ENCODE measurements around the gene RTKN.

- TF ChIP-seq RAD21 (IDR thresholded peaks at IDR 0.05) (no peak), CTCF (IDR thresholded peaks at IDR 0.05; ENCODE audit: low read depth, low read length, missing input control) (no peak), JUND (IDR thresholded peaks at IDR 0.05) (no peak), YY1 (IDR thresholded peaks at IDR 0.05) (no peak), SP1 (IDR thresholded peaks at IDR 0.05) (no peak), HNF4G (IDR thresholded peaks at IDR 0.05) (no peak), RXRA (IDR thresholded peaks at IDR 0.05) (no peak), REST (IDR thresholded peaks at IDR 0.05) (peak; percentile 84), MAX (IDR thresholded peaks at IDR 0.05) (no peak)
These were observed 15.9 kb upstream of the RTKN start for GRCh38 chr2:74457549-74458131.

Data from liver (tissue), 3 donors.